ENCODE results near the gene SRPK1. TPM values are rescaled to one million over a fixed set of nuclear protein-coding genes. Genes with fewer than 3 reads are reported as not detected.
"Not testable (repeated sequence)": the region's sequence is repeated elsewhere in the genome, so short reads cannot be mapped to it uniquely, and the experiment has no call there.

SRPK1 gene
- total and polyA plus RNA-seq, 2 donors = 14.8 to 57.8 TPM

DNA sequence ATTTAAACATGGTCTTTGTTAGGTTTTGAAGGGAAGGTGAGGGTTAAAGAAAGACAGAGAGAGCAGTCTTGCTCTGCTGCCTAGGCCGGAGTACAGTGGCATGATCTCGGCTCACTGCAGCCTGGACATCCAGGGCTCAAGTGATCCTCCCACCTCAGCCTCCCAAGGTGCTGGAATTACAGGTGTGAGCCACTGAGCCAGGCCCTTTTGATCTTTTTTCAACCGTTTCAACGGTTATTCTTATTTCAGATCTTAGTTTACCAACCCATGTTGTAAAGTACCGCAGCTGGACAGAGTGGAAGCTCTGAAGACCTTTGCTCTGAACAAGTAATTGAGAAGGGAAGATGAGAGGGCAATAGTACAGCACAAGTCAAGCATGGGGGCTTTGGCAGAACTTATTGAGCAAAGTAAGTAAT, 1.2 kb upstream of the SRPK1 start:
- Histone ChIP-seq H3K36me3 (ENCODE audit: insufficient read depth) (no peaks in the 10 kb centered on the region), H3K4me3 (ENCODE audit: low read depth, low read length) (no peak overlapping the region), H3K27ac (ENCODE audit: low read depth) (no peak overlapping the region), H3K4me1 (ENCODE audit: insufficient read depth) (no peaks in the 10 kb centered on the region)
- 70% methylated on average over 5 of the region's 5 CpGs for WGBS
- no peak for DNase-seq (ENCODE audit: extremely low spot score)

DNA sequence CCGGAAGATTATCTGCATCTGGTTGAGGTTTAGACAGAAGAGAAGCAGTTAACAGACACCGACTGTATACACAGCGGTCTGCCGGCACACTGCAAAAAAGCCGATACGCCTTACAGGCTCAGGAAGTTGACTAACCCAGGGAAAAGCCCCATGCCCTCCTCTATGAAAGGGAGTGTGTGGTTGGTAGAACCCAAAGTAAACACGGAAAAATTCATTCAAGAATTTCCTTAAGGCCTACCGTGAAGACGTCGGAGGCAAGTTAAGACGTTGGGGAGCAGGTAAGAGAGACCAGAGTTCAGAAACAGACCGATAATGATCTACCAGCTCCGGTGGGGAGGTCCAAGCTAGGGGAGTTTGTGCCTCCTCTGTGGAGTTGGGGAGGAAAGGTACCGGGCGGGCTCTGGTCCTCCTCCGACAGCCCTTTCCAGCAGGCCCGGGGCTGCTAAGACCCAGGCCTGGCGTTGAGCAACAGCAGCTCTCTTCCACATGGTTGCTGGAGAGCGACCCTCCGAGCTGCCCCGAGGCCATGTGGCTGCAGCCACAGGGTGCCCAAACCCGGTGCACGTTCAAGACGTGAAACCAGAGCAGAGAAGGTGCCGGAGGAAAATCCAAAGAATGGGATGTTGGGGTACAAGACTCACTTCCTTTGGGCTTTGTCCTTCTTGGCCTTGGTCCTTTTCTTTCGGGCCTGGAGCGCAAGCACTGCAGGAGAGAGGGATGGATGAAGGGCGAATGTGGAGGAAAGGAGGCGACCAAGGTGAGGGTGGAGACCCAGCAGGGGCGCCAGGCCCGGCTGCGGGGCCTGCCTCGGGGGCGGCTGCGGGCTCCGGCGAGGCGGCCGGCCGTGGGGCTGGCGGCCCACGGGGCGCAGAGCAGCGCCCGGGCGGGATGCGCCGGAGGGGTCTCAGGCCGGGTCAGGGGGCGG, 809 bp downstream of the SRPK1 start:
- 1% methylated on average over 50 of the region's 50 CpGs for whole genome bisulfite sequencing
- DNase-seq (ENCODE audit: extremely low spot score) = no peak
- peak overlapping the region; percentile 53 for H3K27ac ChIP-seq (ENCODE audit: low read depth)
- peak overlapping the region; percentile 99 for H3K4me3 ChIP-seq (ENCODE audit: low read depth, low read length)
- no peaks in the 10 kb centered on the region for H3K4me1 ChIP-seq (ENCODE audit: insufficient read depth)
- H3K36me3 ChIP-seq (ENCODE audit: insufficient read depth) = no peaks in the 10 kb centered on the region

DNA sequence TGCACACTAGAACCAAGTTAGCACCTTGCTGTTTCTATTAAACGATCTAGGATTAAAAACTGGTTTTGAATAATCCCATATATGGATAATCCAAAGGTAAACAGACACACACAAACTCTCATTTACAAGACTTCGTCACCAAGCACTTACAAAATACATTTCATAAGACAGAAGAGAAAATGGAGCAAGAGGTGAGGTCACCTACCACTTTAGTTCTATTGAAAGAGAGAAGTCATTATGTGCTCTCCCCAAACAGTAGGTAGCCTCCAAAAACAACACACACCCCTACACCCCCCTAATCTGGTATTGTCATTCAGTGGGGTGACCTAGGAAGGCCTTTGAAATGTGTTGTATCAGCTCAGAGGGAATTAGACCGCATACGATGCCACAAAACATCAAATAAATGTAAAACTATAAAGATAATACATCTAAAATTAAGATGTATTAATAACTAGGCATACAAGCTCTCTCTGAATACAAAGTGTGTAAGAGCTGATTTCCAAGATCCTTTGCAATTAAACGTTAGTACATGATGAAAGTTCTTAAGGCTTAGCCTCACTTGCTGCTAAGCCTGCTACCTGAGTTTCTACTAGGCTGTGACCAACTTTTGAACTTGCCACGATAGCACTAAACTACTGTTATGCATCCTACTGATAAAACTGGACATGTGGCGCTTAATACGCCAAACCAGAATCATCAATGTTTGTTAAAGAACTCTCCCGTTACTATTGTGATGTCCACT, 1.6 kb downstream of the SRPK1 start:
- no peaks in the 10 kb centered on the region for H3K4me1 ChIP-seq (ENCODE audit: insufficient read depth)
- 28% methylated on average over 9 of the region's 9 CpGs for WGBS
- peak overlapping the region; percentile 53 for H3K27ac ChIP-seq (ENCODE audit: low read depth)
- no peaks in the 10 kb centered on the region for H3K36me3 ChIP-seq (ENCODE audit: insufficient read depth)
- peak overlapping the region; percentile 99 for H3K4me3 ChIP-seq (ENCODE audit: low read depth, low read length)
- no peak for DNase-seq (ENCODE audit: extremely low spot score)

DNA sequence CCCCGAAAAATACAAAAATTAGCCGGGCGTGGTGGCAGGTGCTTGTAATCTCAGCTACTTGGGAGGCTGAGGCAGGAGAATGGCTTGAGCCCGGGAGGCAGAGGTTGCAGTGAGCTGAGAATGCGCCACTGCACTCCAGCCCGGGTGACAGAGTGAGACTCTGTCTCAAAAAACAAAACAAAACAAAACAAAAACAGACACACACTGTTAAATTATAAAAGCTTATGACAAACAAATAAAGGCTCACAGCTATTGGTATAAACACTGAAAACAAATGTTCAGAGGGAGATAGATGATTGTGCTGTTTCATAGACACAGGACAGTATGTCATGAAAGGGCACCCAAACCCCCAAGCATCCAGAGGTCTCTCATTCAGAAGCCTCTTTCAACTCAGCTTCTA, 4.0 kb downstream of the SRPK1 start:
- H3K27ac ChIP-seq (ENCODE audit: low read depth); H3K4me3 ChIP-seq (ENCODE audit: low read depth, low read length); H3K4me1 ChIP-seq (ENCODE audit: insufficient read depth); DNase-seq (ENCODE audit: extremely low spot score); H3K36me3 ChIP-seq (ENCODE audit: insufficient read depth): not testable (repeated sequence)
- 91% methylated on average over 6 of the region's 6 CpGs for WGBS

DNA sequence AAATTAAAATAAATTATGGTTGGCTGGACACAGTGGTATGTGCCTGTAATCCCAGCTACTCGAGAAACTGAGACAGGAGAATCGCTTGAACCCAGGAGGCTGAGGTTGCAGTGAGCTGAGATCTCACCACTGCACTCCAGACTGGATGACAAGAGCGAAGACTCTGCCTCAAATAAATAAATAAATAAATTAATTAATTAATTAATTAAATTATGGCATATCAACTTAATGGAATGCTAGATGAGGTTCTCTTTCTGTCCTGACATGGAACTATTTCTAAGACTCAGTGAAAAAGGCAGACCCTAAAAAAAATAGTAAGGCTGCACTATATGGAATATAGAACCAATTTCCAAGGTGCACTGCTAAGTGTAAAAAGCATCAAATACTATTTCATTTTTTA, 4.8 kb downstream of the SRPK1 start:
- Histone ChIP-seq H3K36me3 (ENCODE audit: insufficient read depth) (no peaks in the 10 kb centered on the region), H3K27ac (ENCODE audit: low read depth) (no peak overlapping the region), H3K4me3 (ENCODE audit: low read depth, low read length) (no peak overlapping the region), H3K4me1 (ENCODE audit: insufficient read depth) (no peaks in the 10 kb centered on the region)
- no peak for DNase-seq (ENCODE audit: extremely low spot score)
- 93% methylated on average over 3 of the region's 3 CpGs for WGBS

DNA sequence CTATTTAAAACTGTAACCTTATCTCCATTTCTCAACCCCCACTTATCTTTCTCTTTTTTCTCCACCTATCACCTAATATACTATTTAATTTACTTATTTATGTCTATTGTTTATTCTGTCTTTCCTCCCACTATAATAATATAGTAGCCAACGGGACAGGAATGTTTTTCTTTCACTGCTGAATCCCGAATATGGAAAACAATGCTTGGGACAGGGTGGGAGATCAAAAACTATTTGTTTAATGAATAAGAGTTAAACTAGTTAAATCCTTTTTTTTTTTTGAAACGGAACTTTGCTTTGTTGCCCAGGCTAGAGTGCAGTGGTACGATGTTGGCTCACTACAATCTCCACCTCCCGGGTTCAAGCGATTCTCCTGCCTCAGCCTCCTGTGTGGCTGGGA, 6.4 kb downstream of the SRPK1 start:
- Histone ChIP-seq H3K4me3 (ENCODE audit: low read depth, low read length) (no peak overlapping the region), H3K27ac (ENCODE audit: low read depth) (no peak overlapping the region), H3K4me1 (ENCODE audit: insufficient read depth) (no peaks in the 10 kb centered on the region), H3K36me3 (ENCODE audit: insufficient read depth) (no peaks in the 10 kb centered on the region)
- no peak for DNase-seq (ENCODE audit: extremely low spot score)
- WGBS = 89% methylated on average over 6 of the region's 6 CpGs

DNA sequence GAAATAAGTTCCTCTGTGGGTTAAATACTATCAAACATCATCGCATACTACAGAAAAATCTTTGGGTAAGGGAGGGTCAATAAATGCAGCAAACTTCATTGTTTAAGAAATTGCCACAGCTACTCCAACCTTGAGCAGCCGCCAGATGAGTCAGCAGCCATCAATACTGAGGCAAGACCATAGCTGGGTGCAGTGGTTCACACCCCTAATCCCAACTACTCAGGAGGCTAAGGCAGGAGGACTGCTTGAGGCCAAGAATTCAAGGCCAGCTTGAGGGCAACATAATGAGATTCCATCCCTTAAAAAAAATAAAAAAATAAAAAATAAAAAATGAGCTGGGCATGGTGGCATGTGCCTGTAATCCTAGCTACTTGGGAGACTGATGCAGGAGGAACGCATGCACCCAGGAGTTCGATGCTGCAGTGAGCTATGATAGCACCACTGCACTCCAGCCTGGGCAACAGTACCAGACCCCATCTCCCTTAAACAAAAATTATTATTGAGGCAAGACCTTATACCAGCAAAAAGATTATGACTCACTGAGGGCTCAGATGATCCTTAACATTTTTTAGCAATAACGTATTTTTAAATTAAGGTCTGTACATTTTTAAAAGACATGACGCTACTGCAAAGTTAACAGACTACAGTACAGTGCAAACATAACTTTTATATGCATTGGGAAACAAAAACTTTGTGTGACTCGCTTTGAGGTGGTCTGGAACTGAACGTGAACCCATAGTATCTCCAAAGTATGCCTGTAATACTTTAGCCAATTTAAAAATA, 8.8 kb downstream of the SRPK1 start:
- WGBS = 93% methylated on average over 8 of the region's 8 CpGs
- Histone ChIP-seq H3K4me1 (ENCODE audit: insufficient read depth) (no peaks in the 10 kb centered on the region), H3K36me3 (ENCODE audit: insufficient read depth) (peaks cover 1% of the 10 kb centered on the region), H3K27ac (ENCODE audit: low read depth) (no peak overlapping the region), H3K4me3 (ENCODE audit: low read depth, low read length) (no peak overlapping the region)
- DNase-seq (ENCODE audit: extremely low spot score) = no peak

DNA sequence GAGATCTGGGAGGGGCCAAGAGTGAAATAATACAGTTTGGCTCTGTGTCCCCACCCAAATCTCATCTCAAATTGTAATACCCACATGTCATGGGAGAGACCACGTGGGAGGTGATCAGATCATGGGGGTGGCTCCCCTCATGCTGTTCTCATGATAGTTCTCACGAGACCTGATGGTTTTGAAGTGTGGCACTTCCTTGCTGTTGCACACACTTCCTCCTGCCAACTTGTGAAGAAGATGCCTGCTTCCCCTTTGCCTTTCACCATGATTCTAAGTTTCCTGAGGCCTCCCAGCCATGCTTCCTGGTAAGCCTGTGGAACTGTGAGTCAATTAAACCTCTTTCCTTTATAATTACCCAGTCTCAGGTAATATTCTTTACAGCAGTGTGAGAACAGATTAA, 11.3 kb downstream of the SRPK1 start:
- 97% methylated on average over 2 of the region's 2 CpGs for WGBS

DNA sequence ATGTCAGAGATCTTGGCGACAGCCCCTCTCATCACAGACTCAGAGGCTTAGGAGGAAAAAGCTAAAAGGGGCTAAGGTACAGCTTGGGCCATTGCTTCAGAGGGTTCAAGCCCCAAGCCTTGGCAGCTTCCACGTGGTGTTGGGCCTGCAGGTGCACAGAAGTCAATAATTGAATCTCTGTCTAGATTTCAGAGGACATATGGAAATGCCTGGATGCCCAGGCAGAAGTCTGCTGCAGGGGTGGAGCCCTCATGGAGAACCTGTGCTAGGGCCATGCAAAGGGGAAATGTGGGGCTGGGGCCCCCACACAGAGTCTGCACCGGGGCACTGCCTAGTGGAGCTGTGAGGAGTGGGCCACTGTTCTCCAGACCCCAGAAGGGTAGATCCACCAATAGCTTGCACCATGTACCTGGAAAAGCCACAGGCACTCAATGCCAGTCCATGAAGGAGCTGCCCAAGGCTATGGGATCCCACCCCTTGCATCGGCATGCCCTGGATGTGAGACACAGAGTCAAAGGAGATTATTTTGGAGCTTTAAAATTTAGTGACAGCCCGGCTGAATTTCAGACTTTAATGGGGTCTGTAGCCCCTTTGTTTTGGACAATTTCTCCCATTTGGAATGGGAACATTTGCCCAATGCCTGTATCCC, 12.0 kb downstream of the SRPK1 start:
- H3K4me1 ChIP-seq (ENCODE audit: insufficient read depth); H3K27ac ChIP-seq (ENCODE audit: low read depth); H3K36me3 ChIP-seq (ENCODE audit: insufficient read depth); DNase-seq (ENCODE audit: extremely low spot score); H3K4me3 ChIP-seq (ENCODE audit: low read depth, low read length): not testable (repeated sequence)
- WGBS = 99% methylated on average over 5 of the region's 5 CpGs

More for the DNA sequence above, 11.3 kb downstream of the SRPK1 start:
- not testable (repeated sequence) for H3K4me1 ChIP-seq (ENCODE audit: insufficient read depth); DNase-seq (ENCODE audit: extremely low spot score); H3K36me3 ChIP-seq (ENCODE audit: insufficient read depth); H3K4me3 ChIP-seq (ENCODE audit: low read depth, low read length); H3K27ac ChIP-seq (ENCODE audit: low read depth)

DNA sequence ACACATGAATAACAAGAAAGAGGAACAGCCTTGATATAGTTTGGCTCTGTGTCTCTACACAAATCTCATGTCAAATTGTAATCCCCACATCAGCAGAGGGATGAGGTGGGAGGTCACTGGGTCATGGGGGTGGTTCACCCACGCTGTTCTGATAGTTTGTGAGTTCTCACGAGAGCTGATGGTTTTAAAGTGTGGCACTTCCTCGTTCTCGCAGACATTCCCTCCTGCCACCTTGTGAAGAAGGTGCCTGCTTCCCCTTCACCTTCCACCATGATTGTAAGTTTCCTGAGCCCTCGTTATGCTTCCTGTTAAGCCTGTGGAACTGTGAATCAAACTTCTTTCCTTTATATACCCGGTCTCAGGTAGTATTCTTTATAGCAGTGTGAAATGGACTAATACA, 13.1 kb downstream of the SRPK1 start:
- Histone ChIP-seq H3K36me3 (ENCODE audit: insufficient read depth) (peaks cover 1% of the 10 kb centered on the region), H3K4me3 (ENCODE audit: low read depth, low read length) (no peak overlapping the region), H3K27ac (ENCODE audit: low read depth) (no peak overlapping the region), H3K4me1 (ENCODE audit: insufficient read depth) (no peaks in the 10 kb centered on the region)
- DNase-seq (ENCODE audit: extremely low spot score) = no peak
- 82% methylated on average over 6 of the region's 6 CpGs for WGBS

DNA sequence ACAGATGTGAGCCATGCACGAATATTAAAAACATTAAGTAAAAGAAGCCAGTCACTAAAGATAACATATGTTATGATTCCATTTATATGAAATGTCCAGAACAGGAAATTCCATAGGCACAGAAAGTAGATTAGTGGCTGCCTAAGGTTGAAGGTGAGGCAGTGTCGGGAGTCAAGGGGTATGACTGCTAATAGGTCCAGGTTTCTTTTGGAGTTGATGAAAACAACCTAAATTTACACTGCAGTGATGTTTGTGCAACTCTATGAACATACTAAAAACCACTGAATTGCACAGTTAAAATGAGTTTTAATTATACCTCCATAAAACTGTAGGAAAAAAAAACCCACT, 14.4 kb downstream of the SRPK1 start:
- DNase-seq (ENCODE audit: extremely low spot score) = no peak
- WGBS = 61% methylated on average over 2 of the region's 2 CpGs
- Histone ChIP-seq H3K4me1 (ENCODE audit: insufficient read depth) (no peaks in the 10 kb centered on the region), H3K36me3 (ENCODE audit: insufficient read depth) (peaks cover 1% of the 10 kb centered on the region), H3K27ac (ENCODE audit: low read depth) (no peak overlapping the region), H3K4me3 (ENCODE audit: low read depth, low read length) (no peak overlapping the region)

DNA sequence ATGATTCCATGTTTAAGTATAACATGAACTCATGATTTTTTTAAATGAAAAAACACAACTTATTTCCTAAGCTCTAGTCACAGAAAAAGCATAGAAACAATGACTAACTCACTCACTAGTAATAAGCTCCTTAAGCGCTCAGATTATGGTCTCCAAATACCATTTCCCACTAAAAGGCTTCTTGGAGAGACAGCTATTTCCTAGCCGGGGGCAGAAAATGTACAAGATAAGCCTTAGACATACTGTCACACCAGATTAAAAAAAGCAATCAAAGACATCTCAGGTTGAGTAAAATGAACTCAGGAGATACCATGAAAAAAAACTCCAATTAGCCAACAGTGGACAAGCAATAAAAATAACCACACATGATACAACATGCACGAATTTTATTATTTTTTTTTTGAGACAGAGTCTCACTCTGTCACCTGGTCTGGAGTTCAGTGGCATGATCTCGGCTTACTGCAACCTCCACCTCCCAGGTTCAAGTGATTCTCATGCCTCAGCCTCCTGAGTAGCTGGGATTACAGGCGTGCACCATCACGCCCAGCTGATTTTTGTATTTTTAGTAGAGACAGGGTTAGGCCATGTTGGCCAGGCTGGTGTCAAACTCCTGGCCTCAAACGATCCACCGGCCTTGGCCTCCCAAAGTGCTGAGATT, 14.9 kb downstream of the SRPK1 start:
- Histone ChIP-seq H3K27ac (ENCODE audit: low read depth) (no peak overlapping the region), H3K4me1 (ENCODE audit: insufficient read depth) (no peaks in the 10 kb centered on the region), H3K4me3 (ENCODE audit: low read depth, low read length) (no peak overlapping the region), H3K36me3 (ENCODE audit: insufficient read depth) (peaks cover 1% of the 10 kb centered on the region)
- no peak for DNase-seq (ENCODE audit: extremely low spot score)
- WGBS = 71% methylated on average over 8 of the region's 8 CpGs

All from urinary bladder (tissue), 4 donors.